DMS114 treated with DMSO at 0.1 percent for 48 hours (cell line): ENCODE measurements around the gene UBE2Q1.
A peak's percentile ranks its signal among the peaks of the same experiment; 100 is the strongest.
"Not testable (repeated sequence)": the region's sequence is repeated elsewhere in the genome, so short reads cannot be mapped to it uniquely, and the experiment has no call there.

Source experiments
- DNase-seq: peaks from one replicate; lab custom pipeline; 2025; ENCODE audit not compliant: unreplicated experiment; lab: John Stamatoyannopoulos, UW

The UBE2Q1 gene

DNA sequence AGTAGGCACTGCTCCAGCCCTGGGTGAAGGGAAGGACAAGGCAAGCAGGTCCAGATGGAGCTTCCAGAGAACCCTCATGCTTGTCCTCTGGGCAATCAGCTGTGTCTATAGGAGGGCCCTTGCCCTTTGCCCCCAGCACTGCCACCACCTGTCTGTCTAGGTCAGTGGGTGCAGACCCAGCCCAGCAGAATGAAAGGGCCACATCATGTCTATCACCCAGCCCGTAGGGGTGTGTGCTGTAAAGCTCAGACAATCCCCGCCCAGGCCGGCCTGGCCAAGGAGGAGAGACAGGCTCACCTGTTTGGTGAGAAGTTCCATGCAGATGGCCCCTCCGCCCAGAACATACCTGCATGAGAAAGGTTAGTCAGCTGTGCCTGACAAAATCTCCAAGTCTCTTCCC, 7.0 kb downstream of the UBE2Q1 start:
- DNase-seq, result no peak

DNA sequence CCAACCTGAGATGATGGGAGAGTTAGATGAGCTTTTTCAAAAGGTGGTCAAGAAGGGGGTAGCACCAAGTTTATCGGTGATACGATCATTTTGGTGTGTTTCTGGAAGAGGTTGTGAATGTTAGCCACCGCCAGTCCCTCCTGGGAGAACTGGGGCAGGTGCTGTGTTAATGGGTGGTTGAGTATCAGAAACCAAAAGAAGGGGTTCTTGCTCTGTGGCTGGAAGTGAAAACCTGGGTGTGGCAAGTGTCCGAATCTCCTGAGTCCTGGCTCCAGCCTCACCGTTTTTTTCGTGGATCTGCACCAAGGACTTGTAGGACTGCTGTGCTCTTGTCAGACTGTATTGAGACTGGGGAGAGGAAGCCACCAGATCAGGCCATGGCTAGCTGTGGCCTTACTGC, 7.8 kb downstream of the UBE2Q1 start:
- DNase-seq, result no peak

DNA sequence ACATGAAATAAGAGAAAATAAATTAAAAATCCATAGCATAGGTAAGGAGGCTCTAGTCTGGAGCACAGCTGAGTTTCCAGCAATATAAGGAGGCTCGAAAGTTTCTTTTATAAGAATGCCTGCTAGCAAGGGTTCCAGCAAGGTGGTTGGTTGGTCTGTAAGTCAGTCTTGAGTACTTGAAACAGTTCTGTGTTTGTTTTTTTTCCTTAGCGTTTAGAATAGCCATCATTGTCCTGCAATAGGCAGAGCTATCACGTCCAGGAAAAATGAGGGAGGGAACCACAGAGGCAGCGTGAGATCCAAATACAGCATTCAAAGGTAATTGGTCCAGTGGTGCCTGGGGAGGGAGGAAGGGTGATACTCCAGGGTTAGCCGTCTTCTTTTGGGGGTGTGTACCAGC, 8.4 kb downstream of the UBE2Q1 start:
- DNase-seq, result no peak

DNA sequence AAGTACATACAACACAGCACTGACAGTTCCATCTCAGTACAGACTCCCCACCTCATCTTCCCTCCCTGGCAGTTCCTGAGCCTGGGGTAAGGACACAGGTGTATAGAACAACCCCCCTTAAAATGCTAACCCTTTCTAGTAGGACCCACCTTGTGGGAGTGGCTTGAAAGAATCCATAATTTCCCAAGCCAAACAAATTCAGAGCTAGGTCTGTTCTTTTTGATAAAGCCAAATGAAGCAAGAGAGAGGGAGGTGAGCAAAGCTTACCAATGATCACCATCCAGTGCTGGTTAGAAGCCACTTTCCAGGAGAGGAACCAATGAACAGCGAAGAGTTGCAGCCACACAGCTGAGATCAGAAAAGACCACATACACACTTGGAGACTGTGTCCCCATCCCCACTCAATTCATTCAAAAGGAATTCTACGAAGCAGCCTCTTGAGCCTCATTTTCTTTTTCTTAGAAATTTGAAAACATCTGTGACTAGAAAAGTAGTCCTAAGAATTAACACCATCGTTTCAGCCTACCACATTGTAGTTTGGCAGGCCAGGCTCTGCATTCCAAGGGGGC, 9.2 kb downstream of the UBE2Q1 start:
- no peak for DNase-seq

DNA sequence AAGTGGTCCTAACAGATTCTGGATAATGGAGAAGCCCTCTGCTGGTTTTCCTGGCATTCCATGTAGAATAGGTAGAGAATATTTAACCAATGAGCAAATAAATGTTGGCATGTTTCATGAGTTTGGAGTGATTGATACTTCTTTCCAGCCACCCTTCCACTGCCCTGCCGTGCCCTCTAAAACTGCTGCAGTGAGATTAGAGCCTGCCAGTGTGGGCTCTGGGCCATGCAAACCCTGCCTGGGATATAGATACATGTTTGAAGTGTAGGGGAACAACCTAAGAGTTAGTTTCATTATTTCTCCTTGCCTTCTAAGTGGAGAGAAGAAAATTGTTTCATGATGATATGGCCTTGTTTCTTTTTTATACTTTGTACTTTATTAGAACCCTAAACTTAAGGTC, 10.4 kb downstream of the UBE2Q1 start:
- no peak for DNase-seq

DNA sequence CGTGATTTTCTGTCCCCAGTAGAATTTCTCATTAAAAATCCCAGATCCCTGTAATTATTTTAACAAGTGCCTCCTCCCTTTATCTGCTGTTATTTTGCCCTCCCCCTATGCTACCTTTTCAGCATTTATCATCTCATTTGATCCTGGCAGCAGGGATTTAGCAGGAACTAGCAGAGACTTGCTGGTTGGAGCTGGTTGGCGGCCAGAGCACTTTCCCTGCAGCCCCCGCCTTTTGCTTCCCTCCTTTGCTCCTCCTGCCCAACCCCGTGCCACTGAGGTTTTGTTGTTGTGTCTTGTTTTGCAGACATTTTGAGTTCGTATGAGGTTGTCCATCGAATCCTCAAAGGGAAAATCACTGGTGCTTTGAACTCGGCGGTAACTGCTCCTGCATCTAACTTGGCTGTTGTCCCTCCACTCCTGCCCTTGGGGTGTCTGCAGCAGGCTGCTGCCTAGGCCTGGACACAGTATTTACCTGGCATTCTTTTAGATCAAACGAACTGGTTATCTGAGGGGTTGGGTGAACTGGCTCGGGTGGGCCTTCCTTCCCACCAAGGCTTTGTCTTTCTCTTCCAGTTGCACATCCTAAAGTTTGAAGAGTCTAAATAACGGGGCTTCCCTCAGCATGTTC, 11.2 kb downstream of the UBE2Q1 start:
- no peak for DNase-seq

DNA sequence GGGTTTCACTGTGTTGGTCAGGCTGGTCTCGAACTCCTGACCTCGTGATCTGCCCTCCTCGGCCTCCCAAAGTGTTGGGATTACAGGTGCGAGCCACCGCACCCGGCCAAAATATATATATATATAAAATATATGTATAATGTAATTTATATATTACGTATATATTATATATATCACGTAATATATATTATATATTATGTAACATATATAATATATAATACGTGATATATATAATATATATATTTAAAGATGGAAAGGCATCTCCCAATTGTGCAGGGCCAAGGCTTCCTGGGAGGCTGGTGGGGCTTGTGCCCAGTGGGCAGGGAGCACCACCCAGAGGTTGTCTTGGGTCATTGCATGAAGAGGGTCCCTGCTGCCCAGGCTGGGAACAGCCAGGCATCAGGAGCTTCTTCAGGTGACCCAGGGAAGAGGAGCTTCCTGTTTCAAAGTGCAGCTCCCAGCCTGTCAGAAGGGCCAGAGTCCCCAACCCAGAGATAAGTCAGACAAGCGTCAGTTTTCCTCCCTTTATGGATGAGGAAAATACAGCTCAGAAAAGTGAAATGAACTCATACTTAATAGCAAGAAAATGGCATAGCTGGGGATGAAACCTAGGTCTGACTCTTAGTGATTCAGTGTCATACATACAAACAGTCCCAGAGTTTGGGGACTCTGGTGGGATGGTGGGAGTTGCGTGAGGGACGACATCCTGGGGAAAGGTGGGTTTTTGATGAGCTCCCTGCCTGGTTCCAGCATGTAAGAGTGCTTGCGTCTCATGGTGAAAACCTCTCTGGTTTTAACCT, 12.0 kb downstream of the UBE2Q1 start:
- DNase-seq, result peak; percentile 63

DNA sequence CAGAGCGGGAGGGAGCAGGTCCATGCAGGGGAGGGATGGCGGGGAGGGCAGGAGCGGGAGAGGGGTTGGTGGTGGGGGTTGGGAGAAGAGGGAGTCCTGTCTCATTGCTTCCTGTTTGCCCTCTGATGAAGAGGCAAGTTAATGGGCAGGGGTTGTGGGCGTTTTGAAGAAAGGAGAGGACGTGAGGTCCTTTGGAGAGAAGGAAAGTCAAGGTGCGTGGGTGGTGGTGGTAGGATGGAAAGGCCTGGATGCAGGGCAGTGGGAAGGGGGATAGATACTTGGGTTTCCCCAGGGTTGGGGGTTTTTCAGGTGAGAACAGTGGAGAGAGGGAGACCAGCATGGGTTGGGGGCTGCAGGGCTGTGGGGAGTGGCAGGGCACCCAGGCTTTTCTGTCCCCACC, 17.2 kb downstream of the UBE2Q1 start:
- no peak for DNase-seq

DNA sequence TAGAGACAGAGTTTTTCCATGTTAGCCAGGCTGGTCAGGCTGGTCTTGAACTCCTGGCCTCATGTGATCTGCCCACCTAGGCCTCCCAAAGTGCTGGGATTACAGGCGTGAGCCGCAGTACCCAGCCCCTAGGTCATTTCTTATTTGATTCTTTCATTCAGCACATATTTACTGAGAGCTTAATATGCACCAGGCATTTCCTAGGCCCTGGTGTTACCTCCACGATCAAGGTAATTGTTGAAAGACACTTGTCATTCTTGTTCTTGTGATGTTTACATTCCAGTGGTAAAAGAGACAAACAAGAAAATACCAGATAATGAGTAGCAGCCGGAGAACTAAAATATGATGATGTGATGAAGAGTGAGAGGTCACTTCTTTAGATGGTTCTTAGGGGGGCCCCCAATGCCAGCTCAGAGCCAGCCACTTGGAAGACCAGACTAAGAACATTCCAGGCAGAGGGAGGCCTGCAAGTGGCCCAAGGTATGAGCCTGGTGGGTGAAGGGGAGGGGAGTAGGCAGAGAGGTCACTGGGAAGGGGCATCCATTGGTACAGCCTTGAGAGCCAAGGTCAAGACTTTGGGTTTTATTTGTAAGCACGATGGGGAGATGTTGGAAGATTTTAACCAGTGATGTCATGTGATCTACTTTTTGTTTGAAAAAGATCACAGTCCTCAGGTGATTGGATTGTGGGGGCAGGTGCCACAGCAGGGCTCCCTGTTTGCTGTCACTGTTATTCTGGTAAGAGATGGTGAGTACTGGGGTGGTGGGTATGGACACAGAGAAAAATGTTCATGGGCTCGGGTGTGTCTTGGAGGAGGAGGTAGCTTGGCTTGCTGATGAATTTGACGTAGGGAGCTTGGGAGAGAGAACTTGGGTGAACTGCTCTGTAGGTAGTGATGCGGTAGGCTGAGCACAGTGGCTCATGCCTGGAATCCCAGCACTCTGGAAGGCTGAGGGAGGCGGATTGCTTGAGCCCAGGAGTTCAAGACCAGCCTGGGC, 18.7 kb downstream of the UBE2Q1 start:
- DNase-seq, result no peak

DNA sequence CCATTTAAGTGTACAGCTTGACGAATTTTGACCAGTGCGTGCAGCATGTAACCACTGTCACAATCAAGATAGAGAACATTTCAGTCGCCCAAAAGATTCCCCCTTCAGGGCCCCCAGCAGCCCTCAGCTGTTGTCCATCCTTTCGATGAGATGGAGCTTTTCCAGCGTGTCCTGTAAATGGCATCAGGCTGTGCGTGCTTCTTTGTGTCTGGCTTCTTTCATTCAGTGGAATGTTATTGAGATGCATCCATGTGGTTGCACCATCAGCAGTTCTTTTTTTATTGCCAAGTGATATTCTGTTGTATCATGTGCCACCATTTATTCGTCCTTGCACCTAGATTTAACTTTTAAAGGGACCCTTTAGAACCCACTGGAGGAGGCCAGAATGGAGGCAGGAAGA, 21.9 kb downstream of the UBE2Q1 start:
- DNase-seq, result no peak

DNA sequence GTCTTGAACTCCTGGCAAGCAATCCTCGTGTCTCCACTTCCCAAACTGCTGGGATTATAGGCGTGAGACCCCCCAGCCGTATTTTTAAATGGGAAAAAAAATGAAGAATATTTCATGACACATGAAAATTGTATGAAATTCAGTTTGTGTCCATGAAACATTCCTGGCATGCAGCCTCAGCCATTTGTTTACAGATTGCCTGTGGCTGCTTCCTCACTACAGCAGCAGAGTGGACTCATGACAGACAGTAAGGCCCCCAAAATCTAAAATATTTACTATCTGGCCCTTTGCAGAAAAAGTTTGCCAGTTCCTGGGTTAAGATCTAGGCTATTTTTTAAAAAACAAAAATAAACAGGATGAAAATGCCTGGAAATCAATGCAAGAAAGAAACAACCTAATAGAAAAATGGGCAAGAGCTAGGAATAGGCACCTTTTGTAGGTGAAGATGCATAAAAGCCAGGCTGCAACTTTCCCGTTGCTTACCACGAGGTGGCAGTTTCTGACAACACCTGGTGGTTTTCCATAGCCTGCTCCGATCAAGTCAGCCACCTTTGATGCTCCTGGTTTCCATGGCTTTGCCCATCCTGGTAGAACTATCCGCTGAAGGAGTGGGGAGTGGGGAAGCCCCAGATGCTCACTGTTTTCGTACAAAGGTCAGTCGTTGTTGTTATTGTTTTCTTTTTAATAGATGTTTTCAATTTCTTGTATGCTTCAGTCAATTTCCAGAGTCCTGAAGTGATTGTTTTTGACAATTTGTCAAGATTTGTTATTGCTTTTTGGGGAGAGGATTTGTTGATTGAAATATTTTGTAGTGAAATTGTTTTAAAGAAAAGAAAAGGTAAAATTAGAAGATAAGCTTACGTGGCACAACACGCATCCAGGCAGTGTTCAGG, 24.3 kb downstream of the UBE2Q1 start:
- DNase-seq, result no peak

DNA sequence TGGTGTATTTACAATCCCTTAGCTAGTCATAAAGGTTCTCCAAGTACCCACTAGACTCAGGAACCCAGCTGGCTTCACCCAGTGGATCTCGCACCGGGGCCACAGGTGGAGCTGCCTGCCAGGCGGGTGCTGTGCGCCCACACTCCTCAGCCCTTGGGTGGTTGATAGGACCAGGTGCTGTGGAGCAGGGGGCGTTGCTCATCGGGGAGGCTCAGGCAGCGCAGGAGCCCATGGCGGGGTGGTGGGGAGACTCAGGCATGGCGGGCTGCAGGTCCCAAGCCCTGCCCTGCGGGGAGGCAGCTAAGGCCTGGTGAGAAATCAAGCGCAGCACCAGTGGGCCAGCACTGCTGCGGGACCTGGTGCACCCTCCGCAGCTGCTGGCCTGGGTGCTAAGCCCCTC, 26.5 kb downstream of the UBE2Q1 start:
- DNase-seq, result not testable (repeated sequence)

DNA sequence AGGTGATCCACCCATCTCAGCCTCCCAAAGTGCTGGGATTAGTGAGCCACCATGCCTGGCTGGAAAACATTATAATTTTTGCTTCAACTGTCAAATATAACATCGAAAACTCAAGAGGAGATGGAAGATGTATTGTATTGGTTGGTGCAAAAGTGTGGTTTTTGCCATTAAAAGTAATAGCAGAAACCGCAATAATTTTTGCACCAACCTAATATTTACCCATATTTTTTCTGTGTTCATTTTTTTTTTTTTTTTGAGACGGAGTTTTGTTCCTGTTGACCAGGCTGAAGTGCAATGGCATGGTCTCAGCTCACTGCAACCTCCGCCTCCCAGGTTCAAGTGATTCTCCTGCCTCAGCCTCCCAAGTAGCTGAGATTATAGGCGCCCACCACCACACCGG, 29.2 kb downstream of the UBE2Q1 start:
- no peak for DNase-seq

DNA sequence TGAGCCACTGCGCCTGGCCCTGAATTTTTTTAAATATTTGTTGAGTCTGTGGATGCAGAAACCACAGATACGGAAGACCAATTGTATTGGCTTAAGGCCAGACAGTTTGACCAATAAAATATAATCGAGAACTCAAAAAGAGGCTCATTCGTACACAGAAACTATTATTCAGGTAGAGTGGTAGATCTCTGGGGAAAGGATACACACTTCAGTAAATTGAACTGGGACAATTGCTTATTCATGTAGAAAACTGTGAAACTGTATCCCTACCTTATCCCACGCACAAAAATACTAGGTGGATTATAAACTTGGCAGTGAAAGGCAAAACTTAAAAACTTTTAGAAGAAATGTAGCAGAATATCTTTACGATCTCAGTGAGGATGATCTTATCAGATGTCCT, 31.3 kb downstream of the UBE2Q1 start:
- no peak for DNase-seq

DNA sequence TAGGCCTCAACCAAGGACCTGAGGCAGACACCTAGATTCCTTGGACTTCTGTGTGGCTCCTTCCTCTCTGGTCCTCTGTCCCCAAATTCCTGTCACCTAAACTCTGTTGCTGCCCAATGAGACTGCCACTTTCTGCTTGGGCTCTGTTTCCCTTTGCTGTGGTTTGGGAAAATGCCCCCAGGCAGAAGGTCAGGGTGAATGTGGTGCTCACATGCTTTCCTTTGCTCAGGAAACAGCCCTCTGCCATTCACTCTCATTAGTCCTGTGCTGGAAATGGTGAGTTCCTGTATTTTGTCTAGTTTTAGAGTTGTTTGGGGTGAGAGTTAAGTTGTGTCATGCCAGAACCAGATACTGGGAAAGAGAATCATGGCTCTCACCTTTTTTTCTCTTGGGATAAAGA, 33.6 kb downstream of the UBE2Q1 start:
- no peak for DNase-seq

DNA sequence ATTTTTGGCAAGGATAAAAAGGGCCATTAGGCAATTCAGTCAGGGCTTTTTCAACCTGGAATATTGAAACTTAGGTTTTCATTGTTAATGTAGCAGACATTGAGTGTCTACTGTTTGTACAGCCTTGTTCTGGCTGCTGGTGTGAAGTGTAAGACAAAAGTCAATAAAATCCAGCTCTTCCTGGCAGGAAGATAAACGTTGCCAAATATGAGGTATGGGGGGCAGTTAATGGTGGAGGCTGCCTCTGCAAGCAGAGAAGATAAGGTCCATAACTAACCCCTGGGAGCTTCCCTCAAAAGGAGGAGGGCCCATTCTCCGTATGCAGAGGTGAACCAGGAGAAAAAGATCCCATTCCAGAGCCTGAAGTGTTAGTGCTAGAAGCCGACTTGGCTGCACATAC, 36.8 kb downstream of the UBE2Q1 start:
- no peak for DNase-seq

DNA sequence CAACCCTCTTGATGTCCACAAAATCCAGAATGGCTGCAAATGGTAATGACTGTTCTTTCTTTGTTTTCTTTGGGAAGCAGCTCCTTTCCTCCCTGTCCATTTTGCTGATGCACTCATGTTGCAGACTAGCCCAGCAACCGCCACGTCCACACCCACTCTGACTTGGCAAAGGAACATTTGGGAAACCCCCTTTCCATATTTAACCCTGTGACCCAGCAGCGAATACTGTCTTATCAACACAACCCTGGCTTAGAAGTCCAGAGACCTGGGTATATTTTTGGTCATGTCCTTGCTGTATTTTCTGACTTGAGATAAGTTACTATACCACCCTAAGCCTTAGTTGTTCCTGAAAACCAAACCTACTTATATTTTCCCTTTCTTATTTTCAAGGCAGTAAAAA, 38.1 kb downstream of the UBE2Q1 start:
- no peak for DNase-seq

DNA sequence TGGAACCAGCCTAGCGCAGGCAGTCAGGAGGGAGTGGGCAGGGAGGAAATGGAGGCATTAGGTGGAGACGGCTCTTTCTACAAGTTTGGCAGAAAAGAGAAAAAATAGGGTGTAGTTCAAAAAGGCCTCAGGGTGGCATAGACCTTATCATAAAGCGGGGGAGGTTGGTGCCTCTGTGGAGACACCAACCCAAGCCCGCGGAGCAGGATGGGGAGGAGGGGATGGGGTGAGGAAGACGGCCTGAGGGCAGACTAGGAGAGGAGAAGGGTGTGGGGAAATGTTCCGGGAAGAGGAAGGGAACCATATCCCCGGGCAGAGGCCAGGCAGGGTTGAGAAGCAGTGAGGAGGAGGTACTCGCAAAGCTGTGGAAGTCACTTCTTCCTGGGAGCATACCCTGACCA, 38.9 kb downstream of the UBE2Q1 start:
- no peak for DNase-seq

DNA sequence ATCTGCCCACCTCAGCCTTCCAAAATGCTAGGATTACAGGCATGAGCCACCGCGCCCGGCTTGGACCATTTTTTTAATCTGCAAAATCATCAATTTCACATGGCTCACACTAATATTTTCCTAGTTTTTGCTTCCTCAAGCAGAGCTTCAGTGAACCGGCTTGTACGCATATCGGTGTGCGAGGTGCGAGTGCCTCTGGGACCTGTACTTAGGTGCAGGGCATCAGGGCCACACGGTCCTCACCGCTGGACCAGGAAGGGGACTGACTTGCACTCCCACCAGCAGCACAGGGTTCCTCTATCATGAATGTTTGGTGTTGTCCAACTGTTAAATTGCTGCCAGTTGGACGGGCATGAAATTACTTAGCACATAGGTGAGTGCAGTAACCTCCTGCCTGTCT, 40.8 kb downstream of the UBE2Q1 start:
- no peak for DNase-seq

DNA sequence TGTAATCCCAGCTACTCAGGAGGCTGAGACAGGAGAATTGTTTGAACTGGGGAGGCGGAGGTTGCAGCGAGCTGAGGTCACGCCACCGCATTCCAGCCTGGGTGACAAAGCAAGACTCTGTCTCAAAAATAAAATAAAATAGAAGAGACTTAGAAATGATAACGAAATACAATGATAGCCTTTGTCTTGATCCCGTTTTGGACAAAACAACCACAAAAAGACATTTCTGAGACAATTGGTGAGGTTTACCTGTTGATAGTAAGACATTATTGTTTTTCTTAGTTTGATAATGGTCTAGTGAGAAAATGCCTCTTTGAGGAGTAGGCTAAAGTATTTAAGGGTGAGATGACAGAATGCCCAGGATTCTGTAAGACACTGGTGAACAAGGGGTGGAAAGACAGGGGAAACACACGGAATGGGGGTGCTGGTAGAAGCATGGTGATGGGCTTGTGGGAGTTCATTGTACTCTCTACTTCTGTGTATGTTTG, 44.4 kb downstream of the UBE2Q1 start:
- DNase-seq, result no peak
